Measurements from ENCODE around the gene ADAM12.

DNA sequence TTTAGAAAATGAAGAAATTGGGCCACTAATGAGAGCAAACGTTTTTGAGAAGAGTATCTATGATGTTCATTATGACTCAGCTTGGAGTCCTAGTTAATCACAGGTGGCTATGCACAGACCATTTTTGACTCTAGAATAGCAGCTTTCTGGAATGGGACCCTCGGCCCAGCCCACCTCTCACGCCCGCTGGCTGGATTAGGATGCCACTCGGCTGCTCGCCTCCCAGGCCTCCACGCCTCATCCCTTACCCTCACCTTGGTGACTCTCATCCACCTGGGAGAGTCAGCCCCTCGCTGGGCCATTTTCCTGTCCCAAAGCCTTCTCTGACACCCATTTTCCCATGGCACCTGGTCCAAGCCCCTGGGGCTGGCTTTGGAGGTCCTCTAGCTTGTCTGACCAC, 173.6 kb downstream of the ADAM12 start:
- TF ChIP-seq, protein P1, sequence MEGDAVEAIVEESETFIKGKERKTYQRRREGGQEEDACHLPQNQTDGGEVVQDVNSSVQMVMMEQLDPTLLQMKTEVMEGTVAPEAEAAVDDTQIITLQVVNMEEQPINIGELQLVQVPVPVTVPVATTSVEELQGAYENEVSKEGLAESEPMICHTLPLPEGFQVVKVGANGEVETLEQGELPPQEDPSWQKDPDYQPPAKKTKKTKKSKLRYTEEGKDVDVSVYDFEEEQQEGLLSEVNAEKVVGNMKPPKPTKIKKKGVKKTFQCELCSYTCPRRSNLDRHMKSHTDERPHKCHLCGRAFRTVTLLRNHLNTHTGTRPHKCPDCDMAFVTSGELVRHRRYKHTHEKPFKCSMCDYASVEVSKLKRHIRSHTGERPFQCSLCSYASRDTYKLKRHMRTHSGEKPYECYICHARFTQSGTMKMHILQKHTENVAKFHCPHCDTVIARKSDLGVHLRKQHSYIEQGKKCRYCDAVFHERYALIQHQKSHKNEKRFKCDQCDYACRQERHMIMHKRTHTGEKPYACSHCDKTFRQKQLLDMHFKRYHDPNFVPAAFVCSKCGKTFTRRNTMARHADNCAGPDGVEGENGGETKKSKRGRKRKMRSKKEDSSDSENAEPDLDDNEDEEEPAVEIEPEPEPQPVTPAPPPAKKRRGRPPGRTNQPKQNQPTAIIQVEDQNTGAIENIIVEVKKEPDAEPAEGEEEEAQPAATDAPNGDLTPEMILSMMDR (IDR thresholded peaks at IDR 0.05) = no peak
- TF ChIP-seq, protein P2, sequence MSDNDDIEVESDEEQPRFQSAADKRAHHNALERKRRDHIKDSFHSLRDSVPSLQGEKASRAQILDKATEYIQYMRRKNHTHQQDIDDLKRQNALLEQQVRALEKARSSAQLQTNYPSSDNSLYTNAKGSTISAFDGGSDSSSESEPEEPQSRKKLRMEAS (IDR thresholded peaks at IDR 0.05; ENCODE audit: low read depth) = no peak
- TF ChIP-seq TEAD4 (IDR thresholded peaks at IDR 0.05; ENCODE audit: borderline replicate concordance, insufficient read depth) = no peak
- no peak for TF ChIP-seq RCOR1 (IDR thresholded peaks at IDR 0.05; ENCODE audit: low read length)
- no peak for TF ChIP-seq EP300 (IDR thresholded peaks at IDR 0.05; ENCODE audit: borderline replicate concordance in 1 of 2, low read depth in 1 of 2, low read length in 1 of 2)
- no peak for TF ChIP-seq ELF1 (IDR thresholded peaks at IDR 0.05)
- TF ChIP-seq RAD21 (IDR thresholded peaks at IDR 0.05; ENCODE audit: low read length) = no peak
- no peak for TF ChIP-seq POLR2AphosphoS5 (IDR thresholded peaks at IDR 0.05; ENCODE audit: low read depth, low read length)
- TF ChIP-seq TAF1 (IDR thresholded peaks at IDR 0.05; ENCODE audit: borderline replicate concordance, low read depth, low read length) = no peak
- TF ChIP-seq, protein P3, sequence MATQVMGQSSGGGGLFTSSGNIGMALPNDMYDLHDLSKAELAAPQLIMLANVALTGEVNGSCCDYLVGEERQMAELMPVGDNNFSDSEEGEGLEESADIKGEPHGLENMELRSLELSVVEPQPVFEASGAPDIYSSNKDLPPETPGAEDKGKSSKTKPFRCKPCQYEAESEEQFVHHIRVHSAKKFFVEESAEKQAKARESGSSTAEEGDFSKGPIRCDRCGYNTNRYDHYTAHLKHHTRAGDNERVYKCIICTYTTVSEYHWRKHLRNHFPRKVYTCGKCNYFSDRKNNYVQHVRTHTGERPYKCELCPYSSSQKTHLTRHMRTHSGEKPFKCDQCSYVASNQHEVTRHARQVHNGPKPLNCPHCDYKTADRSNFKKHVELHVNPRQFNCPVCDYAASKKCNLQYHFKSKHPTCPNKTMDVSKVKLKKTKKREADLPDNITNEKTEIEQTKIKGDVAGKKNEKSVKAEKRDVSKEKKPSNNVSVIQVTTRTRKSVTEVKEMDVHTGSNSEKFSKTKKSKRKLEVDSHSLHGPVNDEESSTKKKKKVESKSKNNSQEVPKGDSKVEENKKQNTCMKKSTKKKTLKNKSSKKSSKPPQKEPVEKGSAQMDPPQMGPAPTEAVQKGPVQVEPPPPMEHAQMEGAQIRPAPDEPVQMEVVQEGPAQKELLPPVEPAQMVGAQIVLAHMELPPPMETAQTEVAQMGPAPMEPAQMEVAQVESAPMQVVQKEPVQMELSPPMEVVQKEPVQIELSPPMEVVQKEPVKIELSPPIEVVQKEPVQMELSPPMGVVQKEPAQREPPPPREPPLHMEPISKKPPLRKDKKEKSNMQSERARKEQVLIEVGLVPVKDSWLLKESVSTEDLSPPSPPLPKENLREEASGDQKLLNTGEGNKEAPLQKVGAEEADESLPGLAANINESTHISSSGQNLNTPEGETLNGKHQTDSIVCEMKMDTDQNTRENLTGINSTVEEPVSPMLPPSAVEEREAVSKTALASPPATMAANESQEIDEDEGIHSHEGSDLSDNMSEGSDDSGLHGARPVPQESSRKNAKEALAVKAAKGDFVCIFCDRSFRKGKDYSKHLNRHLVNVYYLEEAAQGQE (IDR thresholded peaks at IDR 0.05; ENCODE audit: low read depth, low read length) = no peak
- TF ChIP-seq EZH2phosphoT487 (IDR thresholded peaks at IDR 0.05; ENCODE audit: borderline replicate concordance, low read depth) = no peak
- no peak for TF ChIP-seq RFX5 (IDR thresholded peaks at IDR 0.05; ENCODE audit: low read length)
- TF ChIP-seq, protein P4, sequence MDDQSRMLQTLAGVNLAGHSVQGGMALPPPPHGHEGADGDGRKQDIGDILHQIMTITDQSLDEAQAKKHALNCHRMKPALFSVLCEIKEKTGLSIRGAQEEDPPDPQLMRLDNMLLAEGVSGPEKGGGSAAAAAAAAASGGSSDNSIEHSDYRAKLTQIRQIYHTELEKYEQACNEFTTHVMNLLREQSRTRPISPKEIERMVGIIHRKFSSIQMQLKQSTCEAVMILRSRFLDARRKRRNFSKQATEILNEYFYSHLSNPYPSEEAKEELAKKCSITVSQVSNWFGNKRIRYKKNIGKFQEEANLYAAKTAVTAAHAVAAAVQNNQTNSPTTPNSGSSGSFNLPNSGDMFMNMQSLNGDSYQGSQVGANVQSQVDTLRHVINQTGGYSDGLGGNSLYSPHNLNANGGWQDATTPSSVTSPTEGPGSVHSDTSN (IDR thresholded peaks at IDR 0.05) = no peak
- TF ChIP-seq RXRA (IDR thresholded peaks at IDR 0.05; ENCODE audit: borderline replicate concordance, low read depth) = no peak

Data from SK-N-SH (cell line).